Stimulated activated CD8-positive, alpha-beta memory T cell treated with anti-CD3 and anti-CD28 coated beads, Interleukin-7, amount 100 ng/mL, for 48 hours (primary cell): ENCODE measurements around the gene PPP2R3B.
"Not testable (repeated sequence)": the region's sequence is repeated elsewhere in the genome, so short reads cannot be mapped to it uniquely, and the experiment has no call there.

Experiments used
- DNase-seq, 2 donors: peaks; one replicate each; pipeline ENCODE4 v3.0.0-alpha.2; 2020; ENCODE audit warnings: low read depth in 1 of 2; ENCODE audit errors: extremely low read depth in 1 of 2

Gene PPP2R3B

DNA sequence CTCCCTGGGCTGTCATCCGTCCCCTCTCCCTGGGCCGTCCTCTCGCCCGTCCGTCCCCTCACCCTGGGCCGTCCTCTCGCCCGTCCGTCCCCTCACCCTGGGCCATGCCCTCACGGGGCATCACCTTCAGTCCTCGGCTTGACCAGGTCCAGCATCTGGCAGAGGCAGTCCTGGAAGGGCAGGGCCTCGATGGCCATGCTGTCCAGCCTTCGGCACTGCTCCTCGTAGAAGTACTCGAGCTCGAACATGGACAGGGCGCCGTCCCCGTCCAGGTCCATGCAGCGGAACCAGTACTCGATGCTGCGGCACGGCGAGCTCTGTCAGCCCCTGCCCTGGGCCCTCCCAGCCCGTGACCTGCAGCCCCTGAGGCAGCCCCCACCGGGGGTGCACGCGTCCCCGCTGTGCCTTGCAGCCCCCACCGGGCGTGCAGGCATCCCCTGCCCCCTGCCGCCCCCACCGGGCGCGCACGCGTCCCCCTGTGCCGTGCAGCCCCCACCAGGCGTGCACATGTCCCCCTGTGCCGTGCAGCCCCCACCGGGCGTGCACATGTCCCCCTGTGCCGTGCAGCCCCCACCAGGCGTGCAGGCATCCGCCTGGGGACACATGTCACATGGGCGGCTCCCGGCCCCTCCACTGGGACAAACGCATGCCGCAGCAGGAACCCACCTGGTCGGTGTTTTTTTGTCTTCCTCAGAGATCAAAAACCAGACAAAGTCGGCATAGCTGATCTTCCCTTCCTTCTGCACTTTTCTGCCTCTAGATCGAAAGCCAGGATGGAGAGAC is 45.9 kb downstream of the PPP2R3B start:
- no peak for DNase-seq

DNA sequence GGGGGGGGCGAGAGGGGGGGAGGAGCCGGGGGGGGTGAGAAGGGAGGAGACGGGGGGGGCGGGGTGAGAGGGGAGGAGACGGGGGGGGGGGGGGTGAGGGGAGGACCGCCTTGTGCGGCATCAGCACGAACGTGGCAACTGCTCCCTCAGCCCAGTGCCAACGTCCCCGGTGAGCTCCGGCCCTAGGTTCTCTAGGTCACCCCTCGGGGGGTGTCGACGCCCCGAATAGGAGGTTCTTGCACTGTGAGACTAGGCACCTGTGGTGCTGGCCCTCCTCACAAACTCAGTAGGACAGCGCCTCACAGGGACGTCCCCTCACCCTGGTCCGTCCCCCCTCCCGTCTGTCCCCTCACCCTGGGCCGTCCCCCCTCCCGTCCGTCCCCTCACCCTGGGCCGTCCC is 46.6 kb downstream of the PPP2R3B start:
- no peak for DNase-seq

DNA sequence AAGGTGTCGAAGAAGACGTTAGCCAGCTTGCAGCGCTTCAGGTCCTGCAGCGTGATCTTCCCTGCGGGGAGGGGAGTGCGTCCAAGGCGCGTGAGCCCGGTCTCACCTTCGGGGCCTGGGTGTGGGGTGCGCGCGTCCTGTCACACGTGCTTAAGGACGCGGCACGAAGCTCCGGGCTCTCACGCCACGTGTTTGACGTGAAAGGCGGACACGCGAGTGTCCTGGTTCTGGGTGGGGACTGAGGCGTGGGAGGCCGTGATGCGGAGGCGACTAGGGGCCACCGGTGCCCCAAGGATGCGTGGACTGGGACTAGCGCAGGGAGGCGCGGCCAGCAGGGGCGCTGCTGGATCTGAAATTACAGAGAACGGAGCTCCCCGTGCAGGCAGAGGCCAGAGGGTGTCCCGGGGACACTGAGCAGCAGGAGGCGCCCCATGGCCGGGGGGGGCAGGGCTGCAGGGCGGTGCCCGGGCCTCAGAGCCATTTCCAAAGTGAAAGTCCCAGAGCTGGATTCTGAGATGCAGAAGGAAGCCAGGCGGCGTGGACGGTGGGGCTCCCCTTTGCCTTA is 47.8 kb downstream of the PPP2R3B start:
- DNase-seq, result no peak

DNA sequence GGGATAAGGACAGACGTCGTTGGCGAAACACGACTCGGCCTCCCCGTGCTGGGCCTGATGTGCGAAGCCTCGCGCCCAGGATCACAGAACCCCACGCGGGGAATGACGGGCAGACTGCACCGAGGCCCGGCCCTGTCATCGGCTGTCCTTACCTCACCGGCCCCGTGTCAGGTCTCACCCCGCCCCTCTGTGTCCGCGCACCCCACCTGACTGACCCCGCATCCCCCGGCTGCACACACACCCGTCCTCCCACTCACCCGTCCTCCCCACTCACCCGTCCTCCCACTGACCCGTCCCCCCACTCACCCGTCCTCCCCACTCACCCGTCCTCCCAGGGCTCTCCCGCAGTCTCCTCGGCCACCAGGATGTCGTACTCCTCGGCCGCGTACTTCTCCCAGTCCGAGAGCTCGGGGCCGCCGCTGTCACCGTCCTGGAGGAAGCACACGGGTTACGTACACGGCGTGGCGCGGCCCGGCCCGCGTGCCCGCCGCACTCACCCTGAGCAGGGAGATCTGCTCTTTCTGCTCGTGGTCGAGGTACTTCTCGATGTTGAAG is 48.3 kb downstream of the PPP2R3B start:
- DNase-seq, result no peak

DNA sequence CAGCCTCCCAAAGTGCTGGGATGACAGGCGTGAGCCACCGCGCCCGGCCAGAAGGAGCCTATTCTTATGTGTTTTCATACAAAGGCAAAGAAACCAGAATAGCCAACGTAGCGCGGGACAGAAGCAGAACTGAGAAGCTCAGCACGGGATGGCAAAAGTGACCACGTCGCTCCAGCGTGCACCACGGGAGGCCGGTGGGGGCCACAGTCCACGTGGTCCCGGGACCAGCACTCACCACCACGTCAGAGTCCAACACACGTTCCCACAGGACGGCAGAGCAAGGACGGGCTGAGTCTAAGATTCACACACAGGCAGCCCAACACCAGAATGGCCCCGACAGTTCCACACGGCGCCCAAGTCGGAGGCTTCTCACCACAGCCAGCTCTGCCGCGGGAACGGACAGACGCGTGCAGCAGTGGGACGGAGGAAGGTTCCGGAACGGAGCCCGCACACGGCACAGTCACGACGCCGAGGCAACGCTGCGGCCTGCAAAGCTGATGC is 49.3 kb downstream of the PPP2R3B start:
- DNase-seq, result no peak

DNA sequence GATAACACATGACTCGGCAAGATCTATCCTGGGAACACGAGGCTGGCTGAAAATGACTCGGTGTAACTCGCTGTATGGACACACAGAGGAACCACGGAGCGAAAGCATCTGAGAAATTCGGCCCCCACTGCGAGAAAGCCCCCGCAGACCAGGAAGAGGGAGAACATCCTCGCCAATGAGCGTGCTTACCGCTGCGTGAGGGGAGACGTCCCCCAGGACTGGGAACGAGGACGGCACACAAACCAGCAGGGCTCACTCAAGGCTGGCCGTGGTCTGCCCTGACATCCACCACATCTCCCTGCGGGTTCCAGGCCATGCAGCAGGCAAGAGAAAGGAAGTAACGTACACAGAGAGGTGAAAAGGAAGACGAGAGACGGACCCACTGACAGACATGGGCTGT is 50.5 kb downstream of the PPP2R3B start:
- DNase-seq, result no peak

DNA sequence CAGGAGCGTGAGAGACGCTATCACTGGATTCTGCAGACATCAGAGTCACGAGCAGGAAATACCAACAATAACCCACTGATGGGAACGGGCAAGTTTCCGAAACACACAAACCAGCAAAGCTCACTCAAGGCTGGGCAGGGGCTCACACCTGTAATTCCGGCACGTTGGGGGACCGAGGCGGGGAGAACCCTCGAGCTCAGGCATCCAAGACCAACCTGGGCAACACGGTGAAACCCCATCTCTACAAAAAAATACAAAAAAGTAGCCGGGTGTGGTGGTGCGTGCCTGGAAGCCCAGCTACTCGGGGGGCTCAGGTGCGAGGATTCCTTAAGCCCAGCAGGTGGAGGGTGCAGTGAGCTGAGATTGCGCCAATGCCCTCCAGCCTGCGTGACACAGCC is 51.0 kb downstream of the PPP2R3B start:
- DNase-seq, result no peak

DNA sequence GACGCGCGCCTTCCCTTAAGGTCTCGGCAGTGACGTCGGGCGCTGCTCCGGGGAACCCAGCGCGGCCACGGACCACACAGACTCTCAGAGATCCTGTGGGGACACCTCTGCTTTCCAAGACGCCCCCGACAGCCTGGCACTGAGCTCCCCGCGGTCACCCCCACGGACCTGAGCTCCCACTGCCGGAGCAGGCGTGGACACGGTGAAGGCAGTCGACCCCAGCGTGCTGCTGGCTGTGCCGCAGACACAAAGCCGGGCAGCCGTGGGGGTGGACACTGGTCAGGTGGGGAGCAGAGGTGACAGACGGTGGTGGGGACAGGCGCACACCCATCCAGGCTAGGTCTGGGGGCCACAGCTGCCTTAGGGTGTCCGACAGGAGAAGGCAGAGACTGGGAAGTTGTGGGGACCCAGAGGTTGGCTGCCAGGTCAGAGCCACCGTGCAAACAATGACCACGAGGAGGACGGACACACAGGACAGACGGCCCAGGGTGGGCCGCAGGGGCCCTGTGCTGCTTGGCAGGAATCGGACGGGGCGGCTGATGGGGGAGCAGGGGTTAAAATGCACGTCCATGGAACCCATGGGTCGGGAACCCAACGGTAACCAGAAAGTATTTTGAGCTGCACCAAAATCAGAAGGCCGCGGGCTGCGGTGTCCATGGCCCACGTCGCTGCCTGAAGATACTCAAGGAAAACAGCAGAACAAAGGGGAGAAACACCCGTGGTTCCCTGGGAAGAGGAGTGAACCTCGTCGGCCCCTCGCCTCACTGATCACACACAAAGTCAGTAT is 51.5 kb downstream of the PPP2R3B start:
- no peak for DNase-seq

DNA sequence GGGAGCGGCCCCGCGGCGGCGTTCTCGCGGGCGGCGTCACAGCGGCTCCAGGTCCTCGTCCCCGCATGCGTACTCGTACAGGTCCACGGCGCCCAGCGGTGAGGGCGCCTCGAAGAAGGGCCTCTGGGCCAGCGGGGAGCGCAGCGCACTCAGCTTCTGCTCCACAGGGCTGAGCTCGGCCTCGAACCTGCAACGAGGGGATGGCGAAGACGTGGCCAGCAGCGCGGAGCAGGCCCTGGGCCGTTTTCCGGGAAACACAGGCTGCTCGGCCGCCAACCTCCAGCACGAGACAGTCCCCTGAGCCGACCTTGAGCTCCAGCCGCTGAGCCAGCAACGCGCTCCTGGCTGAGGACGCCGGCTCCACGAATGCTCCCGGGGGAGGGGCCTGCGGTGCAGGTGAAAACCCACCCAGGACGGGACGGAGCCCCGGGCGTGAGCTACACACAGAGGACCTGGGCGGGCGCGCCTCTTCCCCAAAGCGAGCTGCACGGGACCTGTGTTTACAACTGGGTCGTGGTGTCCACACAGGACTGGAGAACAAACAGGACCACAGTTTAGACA is 52.3 kb downstream of the PPP2R3B start:
- DNase-seq, result no peak

DNA sequence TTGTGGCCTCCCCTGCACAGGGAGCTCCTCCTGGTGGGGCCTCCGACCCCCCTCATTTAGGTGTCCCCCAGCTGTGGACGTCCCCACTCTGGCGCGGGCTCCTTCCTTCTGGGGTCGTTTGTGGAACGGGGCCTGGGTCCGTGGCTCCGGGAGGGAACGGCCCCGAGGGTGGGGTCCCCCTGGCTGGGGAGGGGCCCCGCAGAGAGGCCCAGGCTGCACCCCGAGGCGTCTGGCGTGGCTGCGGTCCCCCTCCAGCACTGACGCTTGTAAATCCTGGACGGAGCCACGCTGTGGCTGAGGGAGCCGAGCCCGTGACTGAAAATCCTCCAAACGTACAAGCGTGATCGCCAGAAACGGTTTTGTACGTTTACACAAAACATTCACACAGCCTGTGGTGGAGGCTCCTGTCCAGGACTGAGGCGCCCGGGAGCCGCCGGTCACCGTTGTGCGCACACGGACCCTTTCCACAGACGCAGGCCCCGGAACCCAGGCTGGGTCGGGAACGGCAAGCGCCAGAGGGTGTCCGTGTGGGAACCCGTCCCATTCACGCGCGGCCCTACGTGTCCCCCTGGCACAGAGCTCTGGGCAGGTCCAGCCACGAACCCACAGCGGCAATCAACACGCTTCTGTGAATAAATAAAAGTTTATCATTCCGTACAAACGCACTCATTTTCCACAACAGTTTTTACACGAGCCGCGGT is 52.9 kb downstream of the PPP2R3B start:
- DNase-seq, result no peak

DNA sequence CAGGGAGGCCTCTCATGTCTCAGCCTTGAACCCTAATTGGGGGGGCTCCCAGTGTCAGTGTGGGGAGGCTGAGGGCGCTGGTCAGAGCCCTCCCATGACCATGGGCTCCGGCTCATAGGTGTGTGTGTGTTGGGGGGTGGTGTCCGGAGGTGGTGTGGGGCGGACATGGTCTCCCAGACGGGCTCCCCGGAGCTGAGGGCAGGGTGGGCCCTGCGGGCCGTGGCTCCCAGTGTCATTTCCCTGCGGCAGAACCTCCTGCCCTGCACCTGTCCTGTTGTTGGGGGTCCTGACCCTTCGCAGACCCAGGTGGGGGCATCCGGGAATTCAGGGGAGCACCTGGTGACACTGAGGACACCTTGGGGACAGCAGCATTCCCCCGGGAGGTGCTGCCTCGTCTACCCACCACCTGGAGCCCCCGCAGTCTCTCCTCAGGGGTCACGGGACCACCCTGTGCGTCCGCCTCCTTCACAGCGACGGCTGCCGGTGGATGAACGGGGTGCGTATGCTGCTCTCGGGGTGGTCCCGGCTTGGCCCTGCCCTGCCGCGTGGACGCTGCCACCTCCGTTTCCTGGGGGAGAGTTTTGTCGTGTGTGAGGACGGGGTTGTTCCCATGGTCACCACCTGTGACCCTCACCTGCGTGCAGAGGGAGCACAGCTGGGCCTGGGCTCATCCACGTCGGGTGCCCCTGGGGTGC is 53.6 kb downstream of the PPP2R3B start:
- DNase-seq, result no peak

DNA sequence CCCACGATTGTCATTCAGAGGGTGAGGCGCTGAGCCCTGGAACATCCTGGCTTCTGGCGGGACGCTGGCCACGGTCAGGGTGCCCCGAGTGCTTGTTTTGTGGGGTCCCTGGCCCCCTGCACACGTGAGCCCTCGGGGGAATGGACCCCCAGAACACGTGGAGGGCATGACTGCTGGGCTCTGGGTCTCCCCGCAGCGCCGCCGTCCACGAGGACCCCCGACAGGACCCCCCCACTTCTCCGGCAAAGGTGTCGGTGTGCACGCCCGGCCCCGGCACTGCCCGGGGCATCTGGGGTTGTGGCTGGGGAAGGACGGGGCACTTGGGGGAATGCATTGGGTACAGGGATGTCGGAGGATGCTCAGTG is 54.2 kb downstream of the PPP2R3B start:
- DNase-seq, result no peak

DNA sequence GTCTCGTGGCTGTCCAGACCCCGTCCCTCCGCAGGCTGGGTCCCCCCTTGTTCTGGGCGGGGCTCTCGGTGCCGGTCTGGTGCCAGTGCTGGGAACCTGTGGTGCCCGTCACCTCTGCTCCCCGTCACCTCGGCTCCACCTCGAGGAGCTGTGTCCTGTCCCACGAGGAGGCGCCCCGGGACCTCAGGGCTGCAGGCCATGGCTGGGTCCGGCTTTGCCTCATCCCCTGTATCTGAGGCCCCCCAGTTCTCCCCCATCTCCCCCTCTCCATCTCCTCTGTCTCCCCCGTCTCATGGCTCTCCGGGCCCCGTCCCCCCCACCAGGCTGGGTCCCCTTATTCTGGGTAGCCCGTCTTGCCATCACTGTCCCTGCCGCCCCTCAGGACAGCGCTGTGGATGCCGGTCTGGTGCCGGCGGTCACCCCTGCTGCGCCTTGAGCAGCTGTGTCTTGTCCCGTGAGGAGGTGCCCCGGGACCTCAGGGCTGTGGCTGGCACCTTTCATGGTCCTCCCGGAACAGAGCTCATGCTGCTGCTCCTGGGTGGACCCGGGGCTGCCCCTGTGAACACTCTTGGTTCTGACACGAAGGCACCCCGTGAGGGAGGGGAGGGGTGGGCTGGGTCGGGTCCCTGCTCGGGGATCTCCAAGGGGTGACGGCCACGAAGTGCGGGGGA is 54.7 kb downstream of the PPP2R3B start:
- DNase-seq, result no peak

DNA sequence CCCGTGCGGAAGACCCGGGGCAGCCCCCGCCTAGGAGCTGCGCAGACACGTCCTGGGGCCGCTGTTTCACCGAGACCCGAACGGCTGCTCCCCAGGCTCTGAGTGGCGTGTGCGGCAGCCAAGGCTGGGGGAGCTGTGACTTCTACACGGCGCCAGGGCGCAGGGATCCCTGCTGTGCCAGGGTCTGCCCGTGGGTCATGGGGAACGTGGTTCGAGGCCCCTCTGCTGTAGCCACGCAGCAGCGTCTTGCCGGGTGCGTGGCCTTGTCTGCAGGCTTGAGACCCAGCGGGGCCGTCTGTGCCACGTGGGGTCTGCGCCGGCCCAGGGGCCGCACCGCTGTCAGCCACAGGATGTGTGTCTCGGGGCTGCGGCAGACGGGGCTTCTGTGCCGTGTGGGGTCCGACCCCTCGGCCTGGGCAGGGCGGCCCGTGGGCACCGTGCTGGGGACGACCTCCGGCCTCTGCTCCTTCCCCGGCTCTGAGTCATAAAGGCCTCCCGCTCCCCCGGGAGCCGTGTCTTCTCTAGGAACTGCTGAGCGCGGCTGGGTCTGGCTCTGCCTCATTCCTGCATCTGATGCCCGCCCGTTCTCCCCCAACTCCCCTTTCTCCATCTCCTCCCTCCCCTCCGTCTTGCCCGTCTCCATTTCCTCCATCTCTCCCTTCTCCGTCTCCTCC is 55.4 kb downstream of the PPP2R3B start:
- DNase-seq, result no peak

DNA sequence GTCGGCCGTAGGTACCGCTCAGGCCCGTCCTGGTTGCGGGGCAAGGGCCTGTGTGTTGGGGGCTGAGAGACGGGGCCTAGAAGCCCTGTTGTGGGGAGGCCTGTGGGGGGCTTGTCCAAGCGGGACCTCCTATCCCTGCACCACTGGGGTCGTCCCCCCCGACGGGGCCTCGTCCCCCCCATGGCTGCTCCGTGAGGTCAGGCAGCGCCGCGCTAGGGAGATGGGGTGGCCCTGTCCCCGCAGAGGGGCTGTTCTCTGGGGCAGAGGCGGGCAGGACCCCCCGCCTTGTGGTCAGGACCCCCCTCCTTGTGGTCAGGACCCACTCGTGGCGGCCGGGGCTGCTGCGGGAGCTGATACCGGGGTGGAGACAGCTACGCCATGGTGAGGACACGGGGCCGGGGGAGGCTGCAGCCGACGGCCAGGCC is 56.0 kb downstream of the PPP2R3B start:
- no peak for DNase-seq

DNA sequence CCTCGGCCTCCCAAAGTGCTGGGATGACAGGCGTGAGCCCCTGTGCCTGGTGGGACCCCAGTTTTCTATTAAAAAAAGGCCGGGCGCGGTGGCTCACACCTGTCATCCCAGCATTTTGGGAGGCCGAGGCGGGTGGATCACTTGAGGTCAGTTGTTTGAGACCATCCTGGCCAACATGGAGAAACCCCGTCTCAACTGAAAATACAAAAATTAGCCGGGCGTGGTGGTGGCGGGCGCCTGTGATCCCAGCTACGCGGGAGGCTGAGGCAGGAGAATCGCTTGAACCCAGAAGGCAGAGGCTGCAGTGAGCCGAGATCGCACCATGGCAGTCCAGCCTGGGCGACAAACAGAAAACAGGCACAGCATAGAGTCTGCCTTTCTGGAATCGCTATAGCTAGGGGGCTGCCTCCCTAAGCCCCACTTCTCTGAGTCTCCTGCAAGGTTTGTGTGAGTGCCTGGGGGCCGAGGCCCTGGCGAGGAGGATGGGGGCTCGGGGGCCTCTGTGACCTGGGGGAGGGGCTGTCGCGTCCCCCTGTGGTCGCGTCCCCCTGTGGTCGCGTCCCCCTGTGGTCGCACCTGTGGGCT is 56.5 kb downstream of the PPP2R3B start:
- DNase-seq, result not testable (repeated sequence)

DNA sequence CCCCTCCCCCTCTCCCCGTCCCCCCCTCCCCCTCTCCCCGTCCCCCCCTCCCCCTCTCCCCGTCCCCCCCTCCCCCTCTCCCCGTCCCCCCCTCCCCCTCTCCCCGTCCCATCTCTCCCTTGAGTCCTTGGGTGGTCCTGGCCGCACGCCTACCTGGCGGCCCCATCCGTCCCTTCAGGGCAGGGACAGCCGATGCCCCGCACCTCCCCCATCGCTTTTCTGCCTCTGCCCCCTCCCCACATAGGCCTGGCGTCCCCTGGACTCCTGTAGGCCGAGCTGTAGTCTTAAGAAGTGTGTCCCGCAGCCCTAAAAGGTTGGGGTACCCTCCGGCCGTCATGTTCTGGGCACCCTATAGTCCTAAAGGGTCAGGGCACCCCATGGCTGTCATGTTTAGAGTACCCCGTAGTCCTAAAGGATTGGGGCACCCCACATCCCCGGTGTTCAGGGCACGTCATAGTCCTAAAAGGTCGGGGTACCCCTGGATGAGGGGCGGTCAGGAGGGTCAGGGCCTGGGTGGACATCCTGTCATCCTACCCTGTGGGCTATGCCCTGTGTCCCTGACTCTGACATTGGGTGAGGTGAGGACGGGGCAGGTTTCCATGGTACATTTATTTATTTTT is 57.3 kb downstream of the PPP2R3B start:
- no peak for DNase-seq

DNA sequence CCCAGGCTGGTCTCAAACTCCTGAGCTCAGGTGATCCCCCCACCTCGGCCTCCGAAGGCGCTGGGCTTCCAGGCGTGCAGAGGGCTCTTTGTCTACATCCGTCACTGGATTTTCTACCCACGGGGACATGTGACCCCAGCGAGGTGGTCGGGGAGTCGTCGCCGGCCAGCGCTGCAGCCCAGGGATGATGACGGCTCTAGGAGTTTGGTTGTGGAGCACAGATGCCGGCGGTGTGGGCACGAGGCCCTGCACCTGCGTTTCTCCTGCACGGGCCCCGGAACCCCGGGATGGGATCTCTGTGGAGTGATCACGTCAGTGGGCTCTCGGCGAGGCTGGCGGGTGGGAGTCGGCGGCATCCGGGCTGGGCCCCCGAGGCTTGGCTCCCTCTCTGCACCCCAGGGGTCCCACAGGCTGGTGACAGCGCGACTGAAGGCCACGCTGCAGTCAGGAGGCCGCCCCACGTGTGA is 59.0 kb downstream of the PPP2R3B start:
- no peak for DNase-seq
